ENCODE data around the gene BNIP3. TPM values are rescaled to one million over a fixed set of nuclear protein-coding genes. Genes with fewer than 3 reads are reported as not detected.

Gene BNIP3
- total RNA-seq, 8 experiments from 2014 or later = 21.6 to 190 (median 61.0) TPM

GRCh38 chr10:132011445-132011844, 29.7 kb upstream of the BNIP3 start:
- H3K4me1 ChIP-seq (replicated peaks in 1 of 2) = no peaks in the 10 kb centered on the region
- H3K27ac ChIP-seq = no peak overlapping the region
- in situ Hi-C loops (cut with MboI; ENCODE audit: low pct_unique_long_range_greater_than_20kb in 2 of 9, low sequenced_read_pairs in 9 of 9, unreplicated experiment in 9 of 9) = no loop called here
- WGBS, 10 experiments = 0 to 91% (median 63%) methylated on average over 1 of the region's 1 CpG
- H3K4me3 ChIP-seq = no peak overlapping the region
- ATAC-seq (replicated peaks in 6 of 8) = no peak

- in situ Hi-C loops (cut with MboI; ENCODE audit: low pct_unique_long_range_greater_than_20kb in 2 of 9, low sequenced_read_pairs in 9 of 9, unreplicated experiment in 9 of 9) = no loop called here
- Histone ChIP-seq H3K4me3 (no peak overlapping the region), H3K4me1 (replicated peaks in 1 of 2) (no peaks in the 10 kb centered on the region), H3K27ac (no peak overlapping the region)
- ATAC-seq (replicated peaks in 6 of 8) = peak in 2 of 8 experiments; percentile 29 to 55
- 49 to 100% (median 72%) methylated on average over 1 to 6 of the region's 6 CpGs for WGBS, 10 experiments
These were observed 29.3 kb upstream of the BNIP3 start for GRCh38 chr10:132011024-132011423.

- H3K4me1 ChIP-seq (replicated peaks in 1 of 2) = no peaks in the 10 kb centered on the region
- no peak overlapping the region for H3K27ac ChIP-seq
- in situ Hi-C loops (cut with MboI; ENCODE audit: low pct_unique_long_range_greater_than_20kb in 2 of 9, low sequenced_read_pairs in 9 of 9, unreplicated experiment in 9 of 9) = no loop called here
- peak in 3 of 8 experiments; percentile 66 to 79 (median 73) for ATAC-seq (replicated peaks in 6 of 8)
- H3K4me3 ChIP-seq = no peak overlapping the region
- 38 to 100% (median 91%) methylated on average over 2 of the region's 2 CpGs; no CpG with 5 or more reads in 2 of the 10 experiments for WGBS, 10 experiments
These were observed 28.8 kb upstream of the BNIP3 start for GRCh38 chr10:132010483-132010882.

- WGBS, 10 experiments = 0 to 40% (median 18%) methylated on average over 1 to 3 of the region's 3 CpGs
- Histone ChIP-seq H3K4me3 (no peak overlapping the region), H3K27ac (no peak overlapping the region), H3K4me1 (replicated peaks in 1 of 2) (no peaks in the 10 kb centered on the region)
- in situ Hi-C loops (cut with MboI; ENCODE audit: low pct_unique_long_range_greater_than_20kb in 2 of 9, low sequenced_read_pairs in 9 of 9, unreplicated experiment in 9 of 9) = no loop called here
- no peak for ATAC-seq (replicated peaks in 6 of 8)
These were observed 27.9 kb upstream of the BNIP3 start for GRCh38 chr10:132009575-132009974.

GRCh38 chr10:132007681-132008080, 26.0 kb upstream of the BNIP3 start:
- no peak for ATAC-seq (replicated peaks in 6 of 8)
- in situ Hi-C loops (cut with MboI; ENCODE audit: low pct_unique_long_range_greater_than_20kb in 2 of 9, low sequenced_read_pairs in 9 of 9, unreplicated experiment in 9 of 9) = no loop called here
- WGBS, 10 experiments = 60 to 95% (median 88%) methylated on average over 3 to 8 of the region's 10 CpGs; no CpG with 5 or more reads in 1 of the 10 experiments
- Histone ChIP-seq H3K27ac (no peak overlapping the region), H3K4me1 (replicated peaks in 1 of 2) (no peaks in the 10 kb centered on the region), H3K4me3 (no peak overlapping the region)

GRCh38 chr10:132006966-132007365, 25.2 kb upstream of the BNIP3 start:
- no peak for ATAC-seq (replicated peaks in 6 of 8)
- WGBS, 10 experiments = 17 to 83% (median 33%) methylated on average over 1 to 2 of the region's 4 CpGs; no CpG with 5 or more reads in 5 of the 10 experiments
- Histone ChIP-seq H3K4me1 (replicated peaks in 1 of 2) (no peaks in the 10 kb centered on the region), H3K27ac (no peak overlapping the region), H3K4me3 (no peak overlapping the region)
- in situ Hi-C loops (cut with MboI; ENCODE audit: low pct_unique_long_range_greater_than_20kb in 2 of 9, low sequenced_read_pairs in 9 of 9, unreplicated experiment in 9 of 9) = no loop called here

- WGBS, 10 experiments = 57 to 100% (median 100%) methylated on average over 1 to 5 of the region's 6 CpGs; no CpG with 5 or more reads in 5 of the 10 experiments
- no peaks in the 10 kb centered on the region for H3K4me1 ChIP-seq (replicated peaks in 1 of 2)
- H3K27ac ChIP-seq = no peak overlapping the region
- no peak for ATAC-seq (replicated peaks in 6 of 8)
- in situ Hi-C loops (cut with MboI; ENCODE audit: low pct_unique_long_range_greater_than_20kb in 2 of 9, low sequenced_read_pairs in 9 of 9, unreplicated experiment in 9 of 9) = no loop called here
- H3K4me3 ChIP-seq = no peak overlapping the region
These were observed 23.4 kb upstream of the BNIP3 start for GRCh38 chr10:132005147-132005546.

- Histone ChIP-seq H3K4me1 (replicated peaks in 1 of 2) (no peaks in the 10 kb centered on the region), H3K27ac (no peak overlapping the region), H3K4me3 (no peak overlapping the region)
- ATAC-seq (replicated peaks in 6 of 8) = no peak
- in situ Hi-C loops (cut with MboI; ENCODE audit: low pct_unique_long_range_greater_than_20kb in 2 of 9, low sequenced_read_pairs in 9 of 9, unreplicated experiment in 9 of 9) = no loop called here
- WGBS, 10 experiments = 0 to 76% (median 10%) methylated on average over 1 to 3 of the region's 10 CpGs; no CpG with 5 or more reads in 7 of the 10 experiments
These were observed 22.3 kb upstream of the BNIP3 start for GRCh38 chr10:132004052-132004451.

GRCh38 chr10:132003282-132003924, 21.7 kb upstream of the BNIP3 start:
- in situ Hi-C loops (cut with MboI; ENCODE audit: low pct_unique_long_range_greater_than_20kb in 2 of 9, low sequenced_read_pairs in 9 of 9, unreplicated experiment in 9 of 9) = no loop called here
- H3K27ac ChIP-seq = no peak overlapping the region
- H3K4me3 ChIP-seq = no peak overlapping the region
- H3K4me1 ChIP-seq (replicated peaks in 1 of 2) = peaks cover 0 to 3% of the 10 kb centered on the region in 2 donors
- no peak for ATAC-seq (replicated peaks in 6 of 8)
- 28 to 100% (median 60%) methylated on average over 1 to 3 of the region's 12 CpGs; no CpG with 5 or more reads in 3 of the 10 experiments for whole genome bisulfite sequencing, 10 experiments

- 0 to 100% (median 92%) methylated on average over 1 to 4 of the region's 4 CpGs; no CpG with 5 or more reads in 1 of the 10 experiments for WGBS, 10 experiments
- ATAC-seq (replicated peaks in 6 of 8) = no peak
- H3K4me3 ChIP-seq = no peak overlapping the region
- in situ Hi-C loops (cut with MboI; ENCODE audit: low pct_unique_long_range_greater_than_20kb in 2 of 9, low sequenced_read_pairs in 9 of 9, unreplicated experiment in 9 of 9) = no loop called here
- H3K27ac ChIP-seq = no peak overlapping the region
- H3K4me1 ChIP-seq (replicated peaks in 1 of 2) = peaks cover 4 to 15% of the 10 kb centered on the region in 2 donors
These were observed 20.3 kb upstream of the BNIP3 start for GRCh38 chr10:132002004-132002403.

GRCh38 chr10:132001238-132001972, 19.7 kb upstream of the BNIP3 start:
- peaks cover 4 to 15% of the 10 kb centered on the region in 2 donors for H3K4me1 ChIP-seq (replicated peaks in 1 of 2)
- H3K27ac ChIP-seq = no peak overlapping the region
- H3K4me3 ChIP-seq = no peak overlapping the region
- 43 to 86% (median 57%) methylated on average over 1 to 9 of the region's 15 CpGs; no CpG with 5 or more reads in 1 of the 10 experiments for WGBS, 10 experiments
- in situ Hi-C loops (cut with MboI; ENCODE audit: low pct_unique_long_range_greater_than_20kb in 2 of 9, low sequenced_read_pairs in 9 of 9, unreplicated experiment in 9 of 9) = no loop called here
- ATAC-seq (replicated peaks in 6 of 8) = peak in 3 of 8 experiments; percentile 41 to 91 (median 63)

- ATAC-seq (replicated peaks in 6 of 8) = no peak
- no peak overlapping the region for H3K27ac ChIP-seq
- in situ Hi-C loops (cut with MboI; ENCODE audit: low pct_unique_long_range_greater_than_20kb in 2 of 9, low sequenced_read_pairs in 9 of 9, unreplicated experiment in 9 of 9) = no loop called here
- peaks cover 4 to 15% of the 10 kb centered on the region in 2 donors for H3K4me1 ChIP-seq (replicated peaks in 1 of 2)
- no peak overlapping the region for H3K4me3 ChIP-seq
- WGBS, 10 experiments = 77 to 100% (median 87%) methylated on average over 1 to 3 of the region's 18 CpGs; no CpG with 5 or more reads in 5 of the 10 experiments
These were observed 17.3 kb upstream of the BNIP3 start for GRCh38 chr10:131998845-131999681.

Measured in motor neuron (in vitro differentiated cells).